H1 (cell line): ENCODE data around the gene POTEF. TPM values are rescaled to one million over a fixed set of nuclear protein-coding genes. Genes with fewer than 3 reads are reported as not detected.

ENCODE experiments used
- EP300 ChIP-seq, 2 experiments: IDR thresholded peaks; 1 replicate in 1 of 2; 2 replicates in 1 of 2; pipeline ENCODE4 v1.6.1; 2011 to 2012; ENCODE audit warnings: low read depth in 2 of 2, low read length in 2 of 2, mild to moderate bottlenecking in 2 of 2, borderline replicate concordance in 1 of 2, inconsistent platforms in 1 of 2, moderate library complexity in 1 of 2
- polyA plus RNA-seq, 7 experiments: library from polyadenylated mRNA; depleted of rRNA in 3 of 7; stranded (reverse) in 5 of 7; unstranded in 2 of 7; fragments of >200 nt in 5 of 7; fragments of 200-250 nt in 2 of 7; gene quantifications; 1 replicate in 5 of 7; 2 replicates in 1 of 7; 4 replicates in 1 of 7; pipeline versions ENCODE4 v1.2.1 to v1.2.3, GENCODE V29; 2011 to 2013; ENCODE audit warnings: missing spikeins in 2 of 7, mixed read lengths in 2 of 7
- total RNA-seq: library from RNA; stranded (reverse); fragmentation: NEBNext Ultra II Directional; extraction: Animal tissue kit (Norgen Biotek cat#: 25700); gene quantifications from 2 replicates; pipeline ENCODE4 v1.2.1, GENCODE V29; 2021

POTEF gene
- total and polyA plus RNA-seq, 2 of the 8 experiments (the other 6 are each of a cell fraction or from before 2014, with no cell fraction given): 0.24 to 0.36 TPM

- no peak for TF ChIP-seq EP300 (IDR thresholded peaks at IDR 0.05; ENCODE audit: borderline replicate concordance in 1 of 2, low read depth in 2 of 2, low read length in 2 of 2)
Measured at GRCh38 chr2:130156624-130157004, 27.6 kb upstream of the POTEF start (continued).
